PC-9 (cell line): ENCODE measurements around the gene TANK. TPM values are rescaled to one million over a fixed set of nuclear protein-coding genes. Genes with fewer than 3 reads are reported as not detected.

Experiments used
- BruUV-seq: library from RNA; stranded (reverse); fragments of 400-500 nt; replicated peaks from 2 replicates; lab custom pipeline; 2021; lab: Mats Ljungman, UMichigan
- CTCF ChIA-PET: fragments of 300-600 bp; sonication (Branson Sonifier 250); formaldehyde crosslinking; loops from one replicate; lab custom pipeline; 2022; ENCODE audit warnings: antibody characterized with exemption; lab: Charles Lee
- POLR2A ChIA-PET: fragments of 300-600 bp; sonication (Branson Sonifier 250); formaldehyde crosslinking; loops from one replicate; lab custom pipeline; 2022; ENCODE audit warnings: antibody characterized with exemption; ENCODE audit not compliant: unreplicated experiment; lab: Charles Lee
- DNase-seq, 2 experiments: peaks; one replicate each; pipeline versions ENCODE4 v3.0.0 to v3.0.0-alpha.2; 2015 to 2022; ENCODE audit warnings: mixed read lengths in 1 of 2
- H2AFZ ChIP-seq: fragments of 200-600 bp; sonication (generic); 2 replicates; pipeline ENCODE4 v1.8.1; 2017; ENCODE audit warnings: antibody characterized with exemption
- H3F3A ChIP-seq: fragments of 200-600 bp; sonication (generic); 2 replicates; pipeline ENCODE4 v1.8.1; 2017; ENCODE audit warnings: antibody characterized with exemption, mild to moderate bottlenecking, low read depth; ENCODE audit not compliant: insufficient read depth
- H3K27ac ChIP-seq: fragments of 200-600 bp; sonication (generic); 2 replicates; pipeline ENCODE4 v1.6.1; 2016; ENCODE audit warnings: mixed run types
- H3K27me3 ChIP-seq: fragments of 200-600 bp; sonication (generic); 2 replicates; pipeline ENCODE4 v1.6.1; 2016; ENCODE audit warnings: low read depth, mixed run types; ENCODE audit not compliant: insufficient read depth
- H3K36me3 ChIP-seq: fragments of 200-600 bp; sonication (generic); 2 replicates; pipeline ENCODE4 v1.6.1; 2016; ENCODE audit warnings: low read depth, mixed run types
- H3K4me1 ChIP-seq: fragments of 200-600 bp; sonication (generic); replicated peaks from 2 replicates; pipeline ENCODE4 v1.6.1; 2016; ENCODE audit warnings: mixed run types; ENCODE audit not compliant: insufficient read depth
- H3K4me2 ChIP-seq: fragments of 200-600 bp; sonication (generic); 2 replicates; pipeline ENCODE4 v1.6.1; 2017; ENCODE audit warnings: mixed run types
- H3K4me3 ChIP-seq: fragments of 200-600 bp; sonication (generic); 2 replicates; pipeline ENCODE4 v1.6.1; 2016; ENCODE audit warnings: mixed run types
- H3K79me2 ChIP-seq: fragments of 200-600 bp; sonication (generic); 2 replicates; pipeline ENCODE4 v1.6.1; 2017; ENCODE audit warnings: low read depth, mixed run types
- H3K9me2 ChIP-seq: fragments of 200-600 bp; sonication (generic); 2 replicates; pipeline ENCODE4 v1.8.1; 2017; ENCODE audit warnings: mild to moderate bottlenecking; ENCODE audit not compliant: insufficient read depth
- H3K9me3 ChIP-seq: fragments of 200-600 bp; sonication (generic); 2 replicates; pipeline ENCODE4 v1.8.1; 2016; ENCODE audit warnings: low read depth; ENCODE audit not compliant: insufficient read depth
- H4K20me1 ChIP-seq: fragments of 200-600 bp; sonication (generic); 2 replicates; pipeline ENCODE4 v1.8.1; 2017; ENCODE audit not compliant: insufficient read depth
- EZH2 ChIP-seq: fragments of 200-600 bp; sonication (generic); IDR thresholded peaks from 2 replicates; pipeline ENCODE4 v1.8.0; 2017; ENCODE audit warnings: antibody characterized with exemption, low read depth
- intact Hi-C: fragments of 100-400 bp; cut with micrococcal nuclease; formaldehyde crosslinking; loops from one replicate; pipeline ENCODE4 v1.10.0; 2022; ENCODE audit not compliant: unreplicated experiment
- total RNA-seq: library from RNA; stranded (reverse); gene quantifications from 2 replicates; pipeline ENCODE4 v1.2.3, GENCODE V29; 2021
- TF ChIP-seq, protein P1 (sequence below): fragments of 200-600 bp; sonication (generic); conservative IDR thresholded peaks from 2 replicates; pipeline ENCODE4 v1.6.1; 2017; ENCODE audit warnings: mixed run types, antibody characterized with exemption, mild to moderate bottlenecking, moderate library complexity

TANK gene
- total RNA-seq, 1 experiment from 2014 or later, result 46.1 TPM

DNA sequence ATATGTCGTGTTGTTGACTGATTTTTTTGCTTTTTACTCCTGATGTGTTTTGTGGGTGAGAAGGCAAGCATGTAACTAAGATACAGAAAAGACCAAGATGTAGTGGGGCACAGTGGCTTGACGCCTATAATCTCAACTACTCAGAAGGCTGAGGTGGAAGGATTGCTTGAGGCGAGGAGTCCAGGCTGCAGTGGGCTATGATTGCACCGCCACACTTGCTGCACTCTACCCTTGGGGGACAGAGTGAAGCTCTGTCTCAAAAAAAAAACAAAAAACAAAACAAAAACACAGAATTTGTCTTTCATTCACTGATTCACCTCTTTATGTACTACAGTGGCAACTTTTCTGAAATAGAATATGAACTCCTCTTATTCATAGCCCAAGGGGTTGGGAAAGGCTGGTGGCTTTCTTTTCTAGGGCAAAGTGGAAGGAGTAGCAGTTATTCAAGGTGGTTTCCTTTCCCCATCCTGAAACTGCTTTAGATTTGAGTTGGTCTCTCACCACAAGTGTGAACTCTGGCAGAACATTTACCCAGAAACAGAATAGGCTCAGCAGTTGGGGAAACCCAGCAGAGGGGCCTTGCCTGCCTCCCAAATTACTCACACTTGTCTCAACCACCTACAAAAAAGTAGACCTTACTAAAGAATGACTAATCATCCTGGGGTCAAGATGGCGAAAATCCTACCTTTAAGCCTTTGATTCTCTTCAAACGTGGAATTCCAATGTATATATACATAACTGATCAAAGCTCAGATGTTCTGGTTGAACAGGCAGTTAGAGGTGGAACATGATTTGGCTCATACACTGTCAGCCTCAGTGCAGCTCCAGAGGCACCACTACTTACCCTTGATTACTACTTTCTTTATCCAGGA lies 6.5 kb downstream of the TANK start:
- H3K9me2 ChIP-seq, result no peaks in the 10 kb centered on the region
- no peaks in the 10 kb centered on the region for H3F3A ChIP-seq
- BruUV-seq, result no TSS peak
- H3K9me3 ChIP-seq, result 0 out of 2 replicates have a peak, but pooled peaks cover 2% of the 10 kb centered on the region
- peaks cover 20% of the 10 kb centered on the region for H3K4me1 ChIP-seq
- no peak for TF ChIP-seq EZH2
- TF ChIP-seq, protein P1, sequence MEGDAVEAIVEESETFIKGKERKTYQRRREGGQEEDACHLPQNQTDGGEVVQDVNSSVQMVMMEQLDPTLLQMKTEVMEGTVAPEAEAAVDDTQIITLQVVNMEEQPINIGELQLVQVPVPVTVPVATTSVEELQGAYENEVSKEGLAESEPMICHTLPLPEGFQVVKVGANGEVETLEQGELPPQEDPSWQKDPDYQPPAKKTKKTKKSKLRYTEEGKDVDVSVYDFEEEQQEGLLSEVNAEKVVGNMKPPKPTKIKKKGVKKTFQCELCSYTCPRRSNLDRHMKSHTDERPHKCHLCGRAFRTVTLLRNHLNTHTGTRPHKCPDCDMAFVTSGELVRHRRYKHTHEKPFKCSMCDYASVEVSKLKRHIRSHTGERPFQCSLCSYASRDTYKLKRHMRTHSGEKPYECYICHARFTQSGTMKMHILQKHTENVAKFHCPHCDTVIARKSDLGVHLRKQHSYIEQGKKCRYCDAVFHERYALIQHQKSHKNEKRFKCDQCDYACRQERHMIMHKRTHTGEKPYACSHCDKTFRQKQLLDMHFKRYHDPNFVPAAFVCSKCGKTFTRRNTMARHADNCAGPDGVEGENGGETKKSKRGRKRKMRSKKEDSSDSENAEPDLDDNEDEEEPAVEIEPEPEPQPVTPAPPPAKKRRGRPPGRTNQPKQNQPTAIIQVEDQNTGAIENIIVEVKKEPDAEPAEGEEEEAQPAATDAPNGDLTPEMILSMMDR, result no peak
- no peak for DNase-seq
- POLR2A ChIA-PET, result no interaction called here
- peaks cover 23% of the 10 kb centered on the region for H3K36me3 ChIP-seq
- no peaks in the 10 kb centered on the region for H3K27me3 ChIP-seq
- 0 out of 2 replicates have a peak overlapping the region, but pooled peaks have one; percentile 23 for H3K27ac ChIP-seq
- no peak overlapping the region for H3K4me2 ChIP-seq
- CTCF ChIA-PET, result no interaction called here
- peaks cover 56% of the 10 kb centered on the region for H3K79me2 ChIP-seq
- H2AFZ ChIP-seq, result no peak overlapping the region
- H4K20me1 ChIP-seq, result no peaks in the 10 kb centered on the region; the same call in 1 of the 2 replicates
- H3K4me3 ChIP-seq, result no peak overlapping the region
- intact Hi-C loops, result no loop called here

DNA sequence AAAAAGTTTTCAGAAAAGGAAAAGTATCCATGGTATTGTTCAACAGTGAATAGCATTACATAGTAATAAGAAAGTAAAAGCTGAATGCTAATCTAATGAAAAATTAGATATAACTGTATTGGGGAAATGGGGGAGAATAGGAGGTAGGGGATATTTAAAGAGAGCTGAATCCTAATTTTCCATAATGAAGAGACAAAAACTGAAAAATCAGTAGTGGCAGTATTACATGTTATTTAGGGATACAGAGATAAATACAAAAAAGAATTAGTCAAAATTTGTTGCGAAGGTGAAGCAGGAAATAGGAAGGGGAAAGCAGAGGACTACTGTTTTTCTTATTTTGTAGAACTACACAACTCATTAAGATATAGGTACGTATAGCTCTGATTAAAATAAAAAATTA lies 9.1 kb downstream of the TANK start:
- intact Hi-C loops, result no loop called here
- Histone ChIP-seq H2AFZ (no peak overlapping the region), H3K27ac (no peak overlapping the region), H3K9me3 (0 out of 2 replicates have a peak, but pooled peaks cover 2% of the 10 kb centered on the region), H3K79me2 (peaks cover 30% of the 10 kb centered on the region), H3K4me1 (peaks cover 16% of the 10 kb centered on the region), H3K27me3 (no peaks in the 10 kb centered on the region), H3K4me3 (no peak overlapping the region), H3K9me2 (no peaks in the 10 kb centered on the region), H3K36me3 (peaks cover 6% of the 10 kb centered on the region), H3F3A (no peaks in the 10 kb centered on the region), H4K20me1 (no peaks in the 10 kb centered on the region), H3K4me2 (no peak overlapping the region)
- no peak for DNase-seq
- no TSS peak for BruUV-seq
- TF ChIP-seq EZH2, result no peak
- TF ChIP-seq, protein P1, result no peak
- POLR2A ChIA-PET, result no interaction called here
- CTCF ChIA-PET, result no interaction called here

DNA sequence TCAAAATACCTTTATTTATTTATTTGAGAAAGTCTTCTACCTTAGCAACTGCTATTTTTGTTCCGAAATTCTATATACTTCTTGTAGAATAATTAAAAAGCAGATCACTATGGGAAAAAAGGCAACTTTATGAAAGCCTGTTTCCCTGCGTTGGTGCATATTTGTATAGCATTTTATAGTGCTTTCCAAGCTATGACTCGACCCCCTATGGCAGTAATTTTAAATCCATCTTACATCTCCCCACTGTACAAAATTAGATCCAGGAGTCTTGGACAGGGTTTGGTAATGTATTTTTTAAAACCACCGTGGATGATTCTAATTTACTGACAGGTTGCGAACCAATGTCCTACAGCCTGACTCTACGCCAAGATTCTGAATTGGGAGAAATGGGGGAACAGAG lies 10.1 kb downstream of the TANK start:
- no TSS peak for BruUV-seq
- TF ChIP-seq EZH2, result no peak
- TF ChIP-seq, protein P1, result no peak
- H3F3A ChIP-seq, result no peaks in the 10 kb centered on the region
- no peaks in the 10 kb centered on the region; the same call in 1 of the 2 replicates for H3K36me3 ChIP-seq
- H3K79me2 ChIP-seq, result peaks cover 21% of the 10 kb centered on the region; the same call in 1 of the 2 replicates
- no peak overlapping the region for H3K4me3 ChIP-seq
- no peak overlapping the region for H3K4me2 ChIP-seq
- no peak for DNase-seq
- no peak overlapping the region for H2AFZ ChIP-seq
- H3K4me1 ChIP-seq, result peaks cover 14% of the 10 kb centered on the region; the same call in 1 of the 2 replicates
- H4K20me1 ChIP-seq, result no peaks in the 10 kb centered on the region
- ChIA-PET CTCF (no interaction called here), POLR2A (no interaction called here)
- no peak overlapping the region for H3K27ac ChIP-seq
- intact Hi-C loops, result no loop called here
- no peaks in the 10 kb centered on the region for H3K9me2 ChIP-seq
- H3K27me3 ChIP-seq, result no peaks in the 10 kb centered on the region
- 0 out of 2 replicates have a peak, but pooled peaks cover 2% of the 10 kb centered on the region for H3K9me3 ChIP-seq
